NCI-H1930 (cell line): ENCODE data around the gene LGALS8.
"Not testable (repeated sequence)": the region's sequence is repeated elsewhere in the genome, so short reads cannot be mapped to it uniquely, and the experiment has no call there.

Experiments
- DNase-seq, 2 experiments: peaks; one replicate each; lab custom pipeline; 2025; lab: John Stamatoyannopoulos, UW

LGALS8 gene

GRCh38 chr1:236523704-236524141 lies at the start of gene LGALS8:
LGALS8 (plus strand) TSS chr1:236523982; CDS start chr1:236526071, 2,089 bp downstream.
- DNase-seq: peak; percentile 31 to 47

GRCh38 chr1:236476019-236476418 lies 47.8 kb upstream of the LGALS8 start:
- no peak for DNase-seq

DNA sequence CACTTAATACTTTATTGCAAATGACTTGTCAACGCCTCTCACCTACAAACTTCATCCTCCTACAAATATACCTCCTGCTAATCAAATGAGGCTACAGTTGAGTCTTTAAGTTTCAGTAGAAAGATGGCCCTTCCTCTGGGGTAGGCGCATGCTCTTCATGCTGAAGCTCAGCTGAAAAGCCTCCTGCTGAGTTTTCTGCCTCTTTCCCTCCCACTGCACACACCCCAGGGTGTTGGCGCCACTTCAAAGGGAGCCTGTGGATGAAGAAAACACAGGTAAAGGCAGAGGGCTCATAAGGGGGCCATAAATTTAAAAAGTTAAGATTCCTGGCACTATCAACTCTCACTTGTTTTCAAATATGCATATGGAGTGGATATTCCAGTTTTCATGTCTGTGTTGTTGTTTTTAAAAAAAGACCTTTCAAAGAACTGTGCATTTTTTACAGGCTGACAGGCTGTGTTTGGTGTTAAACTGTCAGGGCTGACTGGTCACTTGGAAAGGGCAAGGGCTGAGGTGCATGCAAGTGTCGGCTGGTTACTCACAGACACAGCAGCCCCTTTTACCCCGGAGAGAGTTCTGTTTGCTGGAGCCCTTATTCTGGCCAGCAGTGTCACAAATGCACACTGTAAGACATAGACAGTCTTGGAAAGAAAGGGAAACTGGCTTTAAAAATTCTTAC lies 42.9 kb upstream of the LGALS8 start:
- no peak for DNase-seq

DNA sequence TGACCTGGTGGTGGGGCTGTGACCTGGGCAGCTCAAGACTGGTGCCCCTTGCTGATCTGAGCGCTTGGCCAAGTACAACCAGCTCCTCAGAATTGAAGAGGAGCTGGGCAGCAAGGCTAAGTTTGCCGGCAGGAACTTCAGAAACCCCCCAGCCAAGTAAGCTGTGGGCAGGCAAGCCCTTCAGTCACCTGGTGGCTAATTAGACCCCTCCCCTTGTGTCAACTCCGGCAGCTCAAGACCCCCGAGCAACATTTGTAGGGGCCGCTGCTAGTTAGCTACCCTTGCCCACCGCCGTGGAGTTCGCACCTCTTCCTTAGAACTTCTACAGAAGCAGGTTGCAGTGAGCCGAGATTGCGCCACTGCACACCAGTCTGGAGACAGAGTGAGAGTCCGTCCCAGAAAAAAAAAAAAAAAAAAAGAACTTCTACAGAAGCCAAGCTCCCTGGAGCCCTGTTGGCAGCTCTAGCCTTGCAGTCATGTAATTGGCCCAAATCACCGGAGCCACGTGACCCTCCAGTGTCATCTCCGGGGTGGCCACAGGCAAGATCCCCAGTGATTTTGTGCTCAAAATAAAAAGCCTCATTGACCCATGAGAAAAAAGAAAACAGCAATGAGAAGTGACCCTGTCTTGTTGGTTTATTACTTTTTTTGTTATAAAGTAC lies 39.3 kb upstream of the LGALS8 start:
- no peak for DNase-seq

- no peak for DNase-seq
These were observed 37.3 kb upstream of the LGALS8 start for GRCh38 chr1:236486356-236487002.

GRCh38 chr1:236489161-236489560 lies 34.6 kb upstream of the LGALS8 start:
- DNase-seq: not testable (repeated sequence)

DNA sequence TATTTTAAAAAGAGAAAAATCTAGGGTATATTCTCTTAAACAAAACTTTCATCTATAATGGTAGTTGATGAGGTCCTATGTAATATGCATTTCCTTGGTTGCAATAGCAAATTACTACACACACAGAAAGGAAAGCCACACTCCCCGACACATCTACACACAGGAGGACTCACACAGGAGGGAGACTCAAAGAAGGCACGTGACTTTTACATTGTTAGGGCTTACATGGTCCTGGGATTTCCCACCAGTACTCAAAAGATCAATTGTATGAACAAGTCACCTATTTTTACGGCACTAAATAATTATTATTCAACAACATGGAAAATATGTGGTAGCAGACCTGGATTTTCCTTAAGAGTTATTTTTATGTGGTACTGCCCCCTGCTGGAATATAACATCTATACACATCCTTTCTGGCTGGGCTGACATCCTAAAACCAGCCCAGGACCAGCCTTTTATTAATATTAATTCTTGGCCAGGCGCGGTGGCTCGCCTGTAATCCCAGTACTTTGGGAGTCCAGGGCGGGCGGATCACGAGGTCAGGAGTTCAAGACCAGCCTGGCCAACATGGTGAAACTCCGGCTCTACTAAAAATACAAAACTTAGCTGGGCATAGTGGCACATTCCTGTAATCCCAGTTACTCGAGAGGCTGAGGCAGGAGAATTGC lies 33.9 kb upstream of the LGALS8 start:
- DNase-seq: peak; percentile 8 to 33

GRCh38 chr1:236491469-236492136 lies 32.2 kb upstream of the LGALS8 start:
- DNase-seq: no peak

GRCh38 chr1:236492378-236492777 lies 31.4 kb upstream of the LGALS8 start:
- no peak for DNase-seq

- DNase-seq: no peak
These were observed 29.7 kb upstream of the LGALS8 start for GRCh38 chr1:236494082-236494481.

- DNase-seq: no peak
These were observed 29.0 kb upstream of the LGALS8 start for GRCh38 chr1:236494586-236495466.

- DNase-seq: no peak
These were observed 28.2 kb upstream of the LGALS8 start for GRCh38 chr1:236495467-236496112.

- no peak for DNase-seq
These were observed 25.9 kb upstream of the LGALS8 start for GRCh38 chr1:236497908-236498307.

GRCh38 chr1:236501093-236501492 lies 22.7 kb upstream of the LGALS8 start:
- no peak for DNase-seq

DNA sequence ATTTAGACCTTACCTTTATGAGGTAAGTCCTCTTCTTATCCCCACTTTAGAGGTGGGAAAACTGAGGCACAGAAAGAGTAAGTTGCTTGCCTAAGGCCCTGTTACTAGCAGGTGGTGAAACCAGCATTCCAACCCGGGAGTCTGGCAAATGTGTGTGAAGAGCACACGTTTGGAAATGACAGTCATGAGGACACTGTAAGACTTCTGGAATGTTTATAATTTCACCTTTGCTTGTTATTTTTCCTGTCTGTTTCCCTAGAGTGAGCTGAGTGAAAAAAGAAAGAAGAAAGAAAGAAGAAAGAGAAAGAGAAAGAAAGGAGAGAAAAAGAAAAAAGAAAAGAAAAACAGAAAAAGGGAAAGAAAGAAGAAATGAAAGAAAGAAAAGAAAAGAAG lies 21.2 kb upstream of the LGALS8 start:
- DNase-seq: no peak

DNA sequence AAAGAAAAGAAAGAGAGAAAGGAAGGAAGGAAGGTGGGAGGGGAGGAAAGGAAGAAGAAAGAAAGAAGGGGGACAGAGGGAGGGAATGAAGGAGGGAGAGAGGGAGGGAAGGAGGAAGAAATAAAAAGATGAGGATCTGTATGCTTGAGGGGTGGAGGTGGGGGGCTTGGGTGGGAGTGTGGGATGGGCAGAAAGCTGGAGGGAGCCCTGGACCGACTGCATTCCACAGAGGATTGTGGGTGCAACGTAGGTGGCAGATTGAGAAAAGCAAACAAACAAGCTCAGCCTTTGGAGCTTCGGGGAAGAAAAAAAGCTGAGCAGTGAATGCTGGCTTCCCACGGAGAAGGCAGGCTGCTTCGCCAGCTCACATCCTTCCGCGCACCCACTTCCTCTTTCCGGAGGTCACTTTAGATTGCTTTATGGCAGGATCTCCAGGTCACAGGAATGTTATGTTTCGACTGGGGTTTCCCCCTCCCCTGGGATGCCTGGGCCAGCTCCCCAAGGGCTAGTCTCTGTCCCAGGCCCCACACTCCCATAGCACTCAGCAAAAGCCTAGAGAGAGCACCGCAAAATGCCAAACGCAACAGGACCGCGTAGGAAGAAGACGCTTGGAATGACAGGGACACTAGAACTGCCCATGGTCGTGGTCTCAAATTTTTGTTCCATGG lies 20.7 kb upstream of the LGALS8 start:
- DNase-seq: no peak

DNA sequence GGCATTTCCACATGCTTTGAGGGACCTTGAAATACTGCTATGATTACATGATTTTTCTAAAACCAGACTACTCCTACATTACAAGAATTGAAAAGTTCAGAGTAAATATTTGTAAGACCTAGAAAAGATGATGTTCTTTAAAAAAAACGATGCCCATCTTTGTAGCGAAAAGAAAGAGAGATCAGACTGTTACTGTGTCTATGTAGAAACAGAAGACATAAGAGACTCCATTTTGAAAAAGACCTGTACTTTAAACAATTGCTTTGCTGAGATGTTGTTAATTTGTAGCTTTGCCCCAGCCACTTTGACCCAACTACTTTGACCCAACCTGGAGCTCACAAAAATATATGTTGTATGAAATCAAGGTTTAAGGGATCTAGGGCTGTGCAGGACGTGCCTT lies 19.4 kb upstream of the LGALS8 start:
- not testable (repeated sequence) for DNase-seq

GRCh38 chr1:236507022-236507700 lies 16.6 kb upstream of the LGALS8 start:
- DNase-seq: no peak

- DNase-seq: no peak
These were observed 15.2 kb upstream of the LGALS8 start for GRCh38 chr1:236508593-236509027.
